Measurements from ENCODE around the gene EIF4H. TPM values are rescaled to one million over a fixed set of nuclear protein-coding genes. Genes with fewer than 3 reads are reported as not detected.
"Not testable (repeated sequence)": the region's sequence is repeated elsewhere in the genome, so short reads cannot be mapped to it uniquely, and the experiment has no call there.

Gene EIF4H
- total RNA-seq, 4 donors from 2014 or later = 291 to 344 (median 322) TPM

GRCh38 chr7:74207586-74207985, 33.4 kb downstream of the EIF4H start:
- H3K36me3 ChIP-seq = no peaks in the 10 kb centered on the region
- no peak for ATAC-seq
- 68% methylated on average over 6 of the region's 11 CpGs; no CpG with 5 or more reads in 1 of the 2 donors for WGBS, 2 donors (ENCODE audit: low coverage in 1 of 2)

GRCh38 chr7:74208241-74208640, 34.1 kb downstream of the EIF4H start:
- H3K4me1 ChIP-seq = peaks cover 0 to 24% (median 0%) of the 10 kb centered on the region in 3 donors
- H3K9me3 ChIP-seq, H3K27ac ChIP-seq, H3K4me3 ChIP-seq, ATAC-seq, H3K36me3 ChIP-seq, H3K27me3 ChIP-seq: not testable (repeated sequence)
- WGBS, 2 donors (ENCODE audit: low coverage in 1 of 2) = 90% methylated on average over 7 of the region's 7 CpGs; no CpG with 5 or more reads in 1 of the 2 donors

More at GRCh38 chr7:74207586-74207985, 33.4 kb downstream of the EIF4H start:
- no peak overlapping the region for H3K27ac ChIP-seq
- TF ChIP-seq POLR2A (IDR thresholded peaks at IDR 0.05) = no peak
- no peak for TF ChIP-seq CTCF (IDR thresholded peaks at IDR 0.05)
- TF ChIP-seq EP300 (IDR thresholded peaks at IDR 0.05) = no peak
- TF ChIP-seq POLR2AphosphoS5 (IDR thresholded peaks at IDR 0.05) = no peak
- peaks cover 0 to 26% (median 0%) of the 10 kb centered on the region in 3 donors for H3K4me1 ChIP-seq
- H3K4me3 ChIP-seq = no peak overlapping the region
- H3K9me3 ChIP-seq = no peaks in the 10 kb centered on the region
- no peaks in the 10 kb centered on the region for H3K27me3 ChIP-seq

- Histone ChIP-seq H3K27ac (no peak overlapping the region), H3K36me3 (no peaks in the 10 kb centered on the region), H3K4me3 (no peak overlapping the region), H3K4me1 (peaks cover 0 to 11% (median 0%) of the 10 kb centered on the region in 3 donors), H3K9me3 (no peaks in the 10 kb centered on the region), H3K27me3 (no peaks in the 10 kb centered on the region)
- WGBS, 2 donors (ENCODE audit: low coverage in 1 of 2) = no CpG with 5 or more reads among the region's 11 CpGs
- TF ChIP-seq POLR2A (IDR thresholded peaks at IDR 0.05) = no peak
- TF ChIP-seq EP300 (IDR thresholded peaks at IDR 0.05) = no peak
- no peak for TF ChIP-seq POLR2AphosphoS5 (IDR thresholded peaks at IDR 0.05)
- no peak for TF ChIP-seq CTCF (IDR thresholded peaks at IDR 0.05)
- no peak for ATAC-seq
Observed at GRCh38 chr7:74212661-74213060, 38.5 kb downstream of the EIF4H start.

- H3K27me3 ChIP-seq = no peaks in the 10 kb centered on the region
- H3K4me3 ChIP-seq = no peak overlapping the region
- no peak for TF ChIP-seq POLR2A (IDR thresholded peaks at IDR 0.05)
- TF ChIP-seq POLR2AphosphoS5 (IDR thresholded peaks at IDR 0.05) = no peak
- TF ChIP-seq CTCF (IDR thresholded peaks at IDR 0.05) = no peak
- no peak for TF ChIP-seq EP300 (IDR thresholded peaks at IDR 0.05)
- no peak overlapping the region for H3K27ac ChIP-seq
- H3K9me3 ChIP-seq = no peaks in the 10 kb centered on the region
- no peaks in the 10 kb centered on the region for H3K36me3 ChIP-seq
- no peak for ATAC-seq
- 93 to 94% methylated on average over 3 to 4 of the region's 21 CpGs for WGBS, 2 donors (ENCODE audit: low coverage in 1 of 2)
- H3K4me1 ChIP-seq = peaks cover 0 to 2% (median 0%) of the 10 kb centered on the region in 3 donors
Observed at GRCh38 chr7:74214816-74215630, 40.9 kb downstream of the EIF4H start.

- WGBS, 2 donors (ENCODE audit: low coverage in 1 of 2) = 85 to 97% methylated on average over 6 to 9 of the region's 15 CpGs
- TF ChIP-seq EP300 (IDR thresholded peaks at IDR 0.05) (no peak), POLR2AphosphoS5 (IDR thresholded peaks at IDR 0.05) (no peak), POLR2A (IDR thresholded peaks at IDR 0.05) (no peak), CTCF (IDR thresholded peaks at IDR 0.05) (no peak)
- no peaks in the 10 kb centered on the region for H3K4me1 ChIP-seq
Observed at GRCh38 chr7:74215921-74216320, 41.8 kb downstream of the EIF4H start.

More at GRCh38 chr7:74215921-74216320, 41.8 kb downstream of the EIF4H start:
- Histone ChIP-seq H3K4me3 (no peak overlapping the region), H3K9me3 (no peaks in the 10 kb centered on the region), H3K27ac (no peak overlapping the region), H3K36me3 (no peaks in the 10 kb centered on the region), H3K27me3 (no peaks in the 10 kb centered on the region)
- ATAC-seq = no peak
